Mammary epithelial cell (primary cell): ENCODE data around the gene PZP.

ENCODE experiments used
- CTCF ChIP-seq, 2 donors: IDR thresholded peaks in 1 of 2; conservative IDR thresholded peaks in 1 of 2; 2 replicates each; pipeline ENCODE4 v1.5.1; 2011 to 2012; ENCODE audit warnings: inconsistent platforms in 2 of 2, low read length in 2 of 2, mild to moderate bottlenecking in 2 of 2, control low read depth in 1 of 2, low read depth in 1 of 2; ENCODE audit not compliant: insufficient read depth in 1 of 2; ENCODE audit errors: extremely low read depth in 1 of 2
- EZH2 ChIP-seq: IDR thresholded peaks from 2 replicates; pipeline ENCODE4 v1.6.1; 2012; ENCODE audit warnings: low read length, inconsistent platforms, borderline replicate concordance

- no peak for TF ChIP-seq CTCF (conservative IDR thresholded peaks at IDR 0.05 in 1 of 2, IDR thresholded peaks at IDR 0.05 in 1 of 2; ENCODE audit: extremely low read depth in 1 of 2, insufficient read depth in 1 of 2, low read depth in 1 of 2, low read length in 2 of 2)
- TF ChIP-seq EZH2, result no peak
Measured at GRCh38 chr12:9208229-9208628, at the start of gene PZP.
